ENCODE data around the gene HOXA3. TPM values are rescaled to one million over a fixed set of nuclear protein-coding genes. Genes with fewer than 3 reads are reported as not detected.

The HOXA3 gene
- total and polyA plus RNA-seq, 2 experiments from 2014 or later, result 0.83 to 4.1 TPM

- peaks cover 97% of the 10 kb centered on the region for H3K27me3 ChIP-seq
- no peak overlapping the region for H2AFZ ChIP-seq
- 30% methylated on average over 15 of the region's 15 CpGs for WGBS (ENCODE audit: low lambda C conversion rate, missing lambda C conversion rate)
- H3K4me2 ChIP-seq, result peak overlapping the region; percentile 80
- H4K20me1 ChIP-seq (ENCODE audit: insufficient read depth, poor library complexity, severe bottlenecking), result no peaks in the 10 kb centered on the region
- DNase-seq (ENCODE audit: low spot score), result no peak
- H3K4me3 ChIP-seq, result no peak overlapping the region
- H3K9me3 ChIP-seq (ENCODE audit: low read depth), result no peaks in the 10 kb centered on the region
- no peaks in the 10 kb centered on the region for H3K79me2 ChIP-seq
- H3K4me1 ChIP-seq (ENCODE audit: insufficient read depth), result peaks cover 23% of the 10 kb centered on the region
- H3K36me3 ChIP-seq (replicated peaks; ENCODE audit: insufficient read depth, low read depth), result no peaks in the 10 kb centered on the region
- TF ChIP-seq EZH2phosphoT487 (IDR thresholded peaks at IDR 0.05; ENCODE audit: low read depth, severe bottlenecking, unreplicated experiment) (peak; percentile 14), EZH2 (IDR thresholded peaks at IDR 0.05; ENCODE audit: borderline replicate concordance) (peak; percentile 14), CTCF (IDR thresholded peaks at IDR 0.05; ENCODE audit: poor library complexity) (no peak)
- no peak overlapping the region for H3K27ac ChIP-seq
- no peaks in the 10 kb centered on the region for H3K9me2 ChIP-seq (replicated peaks; ENCODE audit: insufficient read depth)
Measured at GRCh38 chr7:27140126-27140857, 12.1 kb downstream of the HOXA3 start.

- WGBS (ENCODE audit: low lambda C conversion rate, missing lambda C conversion rate), result 8% methylated on average over 43 of the region's 53 CpGs
- Histone ChIP-seq H3K4me3 (no peak overlapping the region), H3K9me3 (ENCODE audit: low read depth) (no peaks in the 10 kb centered on the region), H3K79me2 (no peaks in the 10 kb centered on the region), H3K36me3 (replicated peaks; ENCODE audit: insufficient read depth, low read depth) (no peaks in the 10 kb centered on the region), H4K20me1 (ENCODE audit: insufficient read depth, poor library complexity, severe bottlenecking) (no peaks in the 10 kb centered on the region), H3K27ac (peak overlapping the region; percentile 6), H3K4me1 (ENCODE audit: insufficient read depth) (peaks cover 23% of the 10 kb centered on the region), H3K9me2 (replicated peaks; ENCODE audit: insufficient read depth) (no peaks in the 10 kb centered on the region), H3K4me2 (peak overlapping the region; percentile 80), H2AFZ (peak overlapping the region; percentile 57), H3K27me3 (peaks cover 97% of the 10 kb centered on the region)
- DNase-seq (ENCODE audit: low spot score), result no peak
- peak; percentile 93 for TF ChIP-seq EZH2 (IDR thresholded peaks at IDR 0.05; ENCODE audit: borderline replicate concordance)
- TF ChIP-seq EZH2phosphoT487 (IDR thresholded peaks at IDR 0.05; ENCODE audit: low read depth, severe bottlenecking, unreplicated experiment), result peak; percentile 10
- TF ChIP-seq CTCF (IDR thresholded peaks at IDR 0.05; ENCODE audit: poor library complexity), result no peak
Measured at GRCh38 chr7:27139334-27140125, 12.9 kb downstream of the HOXA3 start.

GRCh38 chr7:27138985-27139333 lies 13.4 kb downstream of the HOXA3 start:
- Histone ChIP-seq H3K9me2 (replicated peaks; ENCODE audit: insufficient read depth) (no peaks in the 10 kb centered on the region), H3K9me3 (ENCODE audit: low read depth) (no peaks in the 10 kb centered on the region), H3K27ac (no peak overlapping the region), H3K4me1 (ENCODE audit: insufficient read depth) (peaks cover 23% of the 10 kb centered on the region), H3K79me2 (no peaks in the 10 kb centered on the region), H3K36me3 (replicated peaks; ENCODE audit: insufficient read depth, low read depth) (no peaks in the 10 kb centered on the region), H3K4me3 (no peak overlapping the region), H3K27me3 (peaks cover 97% of the 10 kb centered on the region), H4K20me1 (ENCODE audit: insufficient read depth, poor library complexity, severe bottlenecking) (no peaks in the 10 kb centered on the region), H3K4me2 (peak overlapping the region; percentile 80), H2AFZ (no peak overlapping the region)
- TF ChIP-seq CTCF (IDR thresholded peaks at IDR 0.05; ENCODE audit: poor library complexity) (no peak), EZH2phosphoT487 (IDR thresholded peaks at IDR 0.05; ENCODE audit: low read depth, severe bottlenecking, unreplicated experiment) (no peak), EZH2 (IDR thresholded peaks at IDR 0.05; ENCODE audit: borderline replicate concordance) (no peak)
- 21% methylated on average over 11 of the region's 11 CpGs for WGBS (ENCODE audit: low lambda C conversion rate, missing lambda C conversion rate)
- no peak for DNase-seq (ENCODE audit: low spot score)

Data from hepatocyte (in vitro differentiated cells).